ENCODE measurements around the gene ADGRG3. TPM values are rescaled to one million over a fixed set of nuclear protein-coding genes. Genes with fewer than 3 reads are reported as not detected.

ADGRG3 gene
- total and polyA plus RNA-seq, 11 donors = 0.12 to 1.4 (median 0.53) TPM

DNA sequence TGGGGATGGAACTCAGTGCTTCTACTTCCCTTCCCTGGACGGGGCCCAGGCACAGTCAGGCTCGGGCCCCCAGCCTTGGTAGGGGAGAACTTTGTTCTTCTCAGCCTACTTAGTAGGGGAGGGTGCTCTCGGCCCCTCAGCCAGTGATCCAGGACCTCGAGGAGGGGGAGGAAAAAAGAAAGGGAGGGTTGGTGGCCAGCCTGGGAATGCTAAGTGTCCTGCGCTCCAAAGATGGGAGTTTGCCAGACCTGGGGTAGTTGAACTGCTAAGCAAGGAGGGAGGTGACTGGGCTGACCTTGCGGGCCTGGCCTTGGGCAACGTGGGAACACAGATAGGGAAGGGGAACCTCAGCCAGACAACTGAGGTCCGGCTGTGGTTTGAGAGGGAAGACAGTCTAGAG is 27.5 kb upstream of the ADGRG3 start:
- ATAC-seq (no peak), DNase-seq (peak in 1 of 5 donors; percentile 61)
- no peaks in the 10 kb centered on the region for H3K27me3 ChIP-seq
- no peaks in the 10 kb centered on the region for H3K9me3 ChIP-seq
- no peak for TF ChIP-seq POLR2A (IDR thresholded peaks at IDR 0.05)
- TF ChIP-seq, protein P1, sequence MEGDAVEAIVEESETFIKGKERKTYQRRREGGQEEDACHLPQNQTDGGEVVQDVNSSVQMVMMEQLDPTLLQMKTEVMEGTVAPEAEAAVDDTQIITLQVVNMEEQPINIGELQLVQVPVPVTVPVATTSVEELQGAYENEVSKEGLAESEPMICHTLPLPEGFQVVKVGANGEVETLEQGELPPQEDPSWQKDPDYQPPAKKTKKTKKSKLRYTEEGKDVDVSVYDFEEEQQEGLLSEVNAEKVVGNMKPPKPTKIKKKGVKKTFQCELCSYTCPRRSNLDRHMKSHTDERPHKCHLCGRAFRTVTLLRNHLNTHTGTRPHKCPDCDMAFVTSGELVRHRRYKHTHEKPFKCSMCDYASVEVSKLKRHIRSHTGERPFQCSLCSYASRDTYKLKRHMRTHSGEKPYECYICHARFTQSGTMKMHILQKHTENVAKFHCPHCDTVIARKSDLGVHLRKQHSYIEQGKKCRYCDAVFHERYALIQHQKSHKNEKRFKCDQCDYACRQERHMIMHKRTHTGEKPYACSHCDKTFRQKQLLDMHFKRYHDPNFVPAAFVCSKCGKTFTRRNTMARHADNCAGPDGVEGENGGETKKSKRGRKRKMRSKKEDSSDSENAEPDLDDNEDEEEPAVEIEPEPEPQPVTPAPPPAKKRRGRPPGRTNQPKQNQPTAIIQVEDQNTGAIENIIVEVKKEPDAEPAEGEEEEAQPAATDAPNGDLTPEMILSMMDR (IDR thresholded peaks at IDR 0.05) = no peak
- 27 to 56% (median 47%) methylated on average over 7 to 8 of the region's 8 CpGs for WGBS, 4 donors
- no peak overlapping the region for H3K4me3 ChIP-seq
- peak overlapping the region; percentile 22 to 93 (median 79) for H3K27ac ChIP-seq
- H3K4me1 ChIP-seq = peaks cover 5 to 82% (median 54%) of the 10 kb centered on the region in 12 donors
- no peaks in the 10 kb centered on the region for H3K36me3 ChIP-seq
- intact Hi-C loops (cut with DNase I) = loop anchor here in 1 of 10 donors (1.0 kb wide), 1 partner anchor 19 kb away; no protein-coding TSS in a partner anchor

DNA sequence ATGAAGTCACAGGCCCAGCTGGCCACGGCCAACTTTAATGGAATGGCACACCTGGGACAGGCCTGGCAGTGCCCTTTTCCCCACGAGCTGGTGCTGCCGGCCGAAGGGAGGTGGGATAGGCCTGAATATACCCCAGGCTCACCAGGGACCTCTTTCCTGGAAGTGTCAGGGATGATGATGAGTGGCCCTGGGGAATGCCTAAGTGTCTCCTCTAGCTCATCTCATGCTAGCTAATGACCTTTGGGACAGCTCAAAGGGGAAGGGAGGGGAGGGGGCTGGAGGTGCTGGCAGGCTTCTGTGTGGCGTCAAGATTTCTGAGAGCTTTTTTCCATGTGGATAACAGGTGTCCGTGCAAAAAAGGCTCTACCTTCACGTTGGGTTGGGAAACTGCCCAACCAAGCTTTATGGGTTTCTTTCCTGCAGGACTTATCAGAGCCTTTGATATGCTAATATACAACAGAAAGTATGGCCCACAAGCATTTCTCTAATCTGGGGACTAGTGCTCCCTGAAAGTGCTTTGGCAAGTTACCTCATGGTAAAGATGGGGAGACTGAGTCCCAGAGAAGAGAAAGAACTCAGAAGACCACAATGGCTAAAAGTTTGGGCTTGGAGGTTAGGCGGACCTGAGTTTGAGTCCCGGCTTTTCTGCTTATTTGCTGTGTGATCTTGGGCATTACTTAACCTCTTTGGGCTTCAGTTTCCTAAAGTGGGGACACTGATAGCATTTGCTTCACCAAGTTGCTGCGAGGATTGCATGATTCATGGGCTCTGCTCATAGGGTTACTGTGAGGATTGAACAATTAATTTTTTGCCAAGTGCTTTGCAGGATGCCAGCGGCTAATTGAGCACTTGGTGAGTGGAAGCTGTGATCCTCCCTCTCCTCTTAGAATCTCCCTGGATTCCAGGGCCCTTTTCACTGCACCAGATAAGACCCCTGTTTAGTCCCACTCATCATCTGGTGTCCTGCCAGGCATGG is 25.7 kb upstream of the ADGRG3 start:
- Histone ChIP-seq H3K27ac (peak overlapping the region in 10 of 12 donors; percentile 12 to 92 (median 66)), H3K36me3 (no peaks in the 10 kb centered on the region), H3K27me3 (no peaks in the 10 kb centered on the region), H3K4me1 (peaks cover 5 to 78% (median 47%) of the 10 kb centered on the region in 12 donors), H3K4me3 (no peak overlapping the region), H3K9me3 (no peaks in the 10 kb centered on the region)
- ATAC-seq (no peak), DNase-seq (no peak)
- TF ChIP-seq, protein P1 (IDR thresholded peaks at IDR 0.05) = no peak
- no peak for TF ChIP-seq POLR2A (IDR thresholded peaks at IDR 0.05)
- WGBS, 4 donors = 68 to 76% (median 71%) methylated on average over 11 of the region's 11 CpGs
- intact Hi-C loops (cut with DNase I) = no loop called here

DNA sequence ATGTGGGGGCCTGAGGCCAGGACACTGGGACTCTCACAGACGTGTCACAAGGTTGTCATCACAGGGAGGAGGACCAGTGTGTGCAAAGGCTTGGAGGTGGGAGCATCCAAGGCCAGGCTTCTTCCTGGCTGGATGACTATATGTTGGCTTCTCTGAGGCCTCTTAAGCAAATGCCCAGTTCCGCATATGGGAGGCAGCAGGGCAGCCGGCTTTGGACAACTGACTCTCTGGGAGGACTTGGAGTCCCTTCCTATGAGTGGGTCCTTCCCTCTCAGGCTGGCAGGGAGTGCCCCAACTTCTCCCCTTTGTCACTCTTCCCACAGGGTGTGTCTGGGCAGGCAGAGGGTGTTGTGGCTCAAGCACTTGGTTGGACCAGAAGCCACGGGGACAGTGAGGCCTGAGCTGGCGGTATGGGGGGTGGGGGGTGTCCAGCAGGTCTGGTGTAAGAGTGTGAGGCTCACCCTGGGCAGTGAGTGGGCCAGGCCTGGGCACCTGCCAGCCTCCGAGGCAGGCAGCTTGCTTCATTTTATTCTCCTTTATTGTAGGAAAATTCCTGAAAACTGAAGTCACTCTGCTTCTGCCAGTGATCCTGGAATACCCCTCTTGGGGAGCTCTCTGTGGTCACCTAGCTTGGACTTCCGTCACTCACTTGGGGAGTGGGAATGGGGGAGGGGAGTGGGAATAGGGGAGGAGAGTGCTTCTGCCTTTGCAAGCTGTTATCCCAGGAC is 24.8 kb upstream of the ADGRG3 start:
- WGBS, 4 donors = 49 to 56% (median 54%) methylated on average over 6 to 7 of the region's 7 CpGs
- H3K4me1 ChIP-seq = peaks cover 5 to 78% (median 49%) of the 10 kb centered on the region in 12 donors

More for the DNA sequence above, 24.8 kb upstream of the ADGRG3 start:
- no peak overlapping the region for H3K4me3 ChIP-seq
- DNase-seq = no peak
- H3K27me3 ChIP-seq = no peaks in the 10 kb centered on the region
- TF ChIP-seq, protein P1 (IDR thresholded peaks at IDR 0.05) = no peak
- no peak for TF ChIP-seq POLR2A (IDR thresholded peaks at IDR 0.05)
- no peak for ATAC-seq
- no peaks in the 10 kb centered on the region for H3K36me3 ChIP-seq
- intact Hi-C loops (cut with DNase I) = no loop called here
- peak overlapping the region; percentile 12 to 92 (median 62) for H3K27ac ChIP-seq
- no peaks in the 10 kb centered on the region for H3K9me3 ChIP-seq
